AG10803 (cell line): ENCODE data around the gene ARID1B.

Source experiments
- DNase-seq: peaks from one replicate; pipeline ENCODE4 v3.0.0; 2010; ENCODE audit warnings: low read depth
- H3K4me3 ChIP-seq: 2 replicates; pipeline ENCODE4 v1.5.1; 2011; ENCODE audit warnings: mild to moderate bottlenecking, low read length, control low read depth
- CTCF ChIP-seq: conservative IDR thresholded peaks from 2 replicates; pipeline ENCODE4 v1.5.1; 2011; ENCODE audit warnings: mild to moderate bottlenecking, low read length, control low read depth, inconsistent platforms

ARID1B gene

GRCh38 chr6:157230910-157231309 is 453.7 kb downstream of the ARID1B start:
- DNase-seq = no peak
- H3K4me3 ChIP-seq = no peak overlapping the region
- TF ChIP-seq CTCF = no peak

GRCh38 chr6:157232161-157232895 is 455.1 kb downstream of the ARID1B start:
- H3K4me3 ChIP-seq = no peak overlapping the region
- no peak for TF ChIP-seq CTCF
- DNase-seq = no peak

DNA sequence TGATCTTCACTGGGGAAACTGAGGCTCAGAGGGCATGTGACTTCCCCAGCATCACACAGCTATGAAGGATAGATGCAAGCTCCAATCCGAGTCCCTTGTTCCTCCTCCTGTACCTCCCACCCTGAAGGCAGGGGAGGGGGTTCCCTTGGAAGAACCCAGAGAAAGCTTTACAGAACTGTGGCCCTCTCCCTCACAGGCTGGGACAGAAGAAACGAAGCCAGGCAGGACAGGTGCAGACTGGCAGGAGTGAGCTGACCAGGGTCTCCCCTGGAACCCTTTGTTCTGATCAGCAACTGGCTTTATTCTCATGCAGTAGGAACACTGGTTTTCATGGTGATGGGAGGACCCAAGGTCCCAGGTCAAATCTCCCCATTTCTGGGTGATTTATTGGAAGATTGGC is 456.0 kb downstream of the ARID1B start:
- no peak overlapping the region for H3K4me3 ChIP-seq
- DNase-seq = no peak
- no peak for TF ChIP-seq CTCF

- no peak for DNase-seq
- H3K4me3 ChIP-seq = no peak overlapping the region
- no peak for TF ChIP-seq CTCF
Observed at GRCh38 chr6:157233686-157234085, 456.5 kb downstream of the ARID1B start.

- H3K4me3 ChIP-seq = peak overlapping the region; percentile 58
- DNase-seq = peak; percentile 63
- TF ChIP-seq CTCF = peak; percentile 67
Observed at GRCh38 chr6:157235600-157236039, 458.4 kb downstream of the ARID1B start.

GRCh38 chr6:157236040-157236725 is 459.0 kb downstream of the ARID1B start:
- no peak for DNase-seq
- no peak for TF ChIP-seq CTCF
- peak overlapping the region; percentile 58 for H3K4me3 ChIP-seq

DNA sequence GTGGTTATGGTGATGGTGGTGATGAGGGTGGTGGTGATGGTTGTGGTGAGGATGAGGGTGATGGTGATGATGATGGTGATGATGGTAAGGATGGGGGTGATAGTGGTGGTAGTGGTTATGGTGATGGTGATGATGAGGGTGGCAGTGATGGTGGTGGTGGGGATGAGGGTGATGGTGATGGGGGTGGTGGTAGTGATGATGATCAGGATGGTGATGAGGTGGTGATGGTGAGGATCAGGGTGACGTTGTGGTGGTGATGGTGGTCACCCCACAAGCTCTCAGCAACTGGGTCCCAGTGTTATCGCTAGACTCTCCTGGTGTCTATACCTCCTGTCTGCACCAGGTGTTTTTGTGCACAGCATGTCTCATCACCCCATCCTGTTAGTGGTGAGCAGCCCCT is 461.2 kb downstream of the ARID1B start:
- no peak overlapping the region for H3K4me3 ChIP-seq

More for the DNA sequence above, 461.2 kb downstream of the ARID1B start:
- no peak for DNase-seq
- no peak for TF ChIP-seq CTCF
